ENCODE data around the gene KCNAB3.
"Not testable (repeated sequence)": the region's sequence is repeated elsewhere in the genome, so short reads cannot be mapped to it uniquely, and the experiment has no call there.

Gene KCNAB3

GRCh38 chr17:7929158-7930023, at the start of gene KCNAB3:
Gene KCNAB3 (minus strand): TSS chr17:7929856. CDS start chr17:7929435, 421 bp downstream.
- DNase-seq: no peak

- DNase-seq: no peak
These were observed 48.1 kb upstream of the KCNAB3 start for GRCh38 chr17:7977805-7978204.

GRCh38 chr17:7977039-7977438, 47.4 kb upstream of the KCNAB3 start:
- DNase-seq: no peak

GRCh38 chr17:7974638-7975131, 45.0 kb upstream of the KCNAB3 start:
- no peak for DNase-seq

- no peak for DNase-seq
These were observed 42.6 kb upstream of the KCNAB3 start for GRCh38 chr17:7972131-7972785.

GRCh38 chr17:7971651-7972050, 42.0 kb upstream of the KCNAB3 start:
- DNase-seq: no peak

- DNase-seq: no peak
These were observed 39.8 kb upstream of the KCNAB3 start for GRCh38 chr17:7969433-7969832.

- DNase-seq: no peak
These were observed 38.1 kb upstream of the KCNAB3 start for GRCh38 chr17:7967751-7968150.

- DNase-seq: no peak
These were observed 31.8 kb upstream of the KCNAB3 start for GRCh38 chr17:7961421-7961820.

GRCh38 chr17:7959503-7960253, 30.0 kb upstream of the KCNAB3 start:
- no peak for DNase-seq

- DNase-seq: no peak
These were observed 26.7 kb upstream of the KCNAB3 start for GRCh38 chr17:7956228-7956965.

GRCh38 chr17:7955414-7956227, 26.0 kb upstream of the KCNAB3 start:
- no peak for DNase-seq

GRCh38 chr17:7953266-7953665, 23.6 kb upstream of the KCNAB3 start:
- DNase-seq: not testable (repeated sequence)

- no peak for DNase-seq
These were observed 21.6 kb upstream of the KCNAB3 start for GRCh38 chr17:7951143-7951792.

- DNase-seq: no peak
These were observed 20.9 kb upstream of the KCNAB3 start for GRCh38 chr17:7950578-7950977.

- no peak for DNase-seq
These were observed 18.0 kb upstream of the KCNAB3 start for GRCh38 chr17:7947651-7948050.

- no peak for DNase-seq
These were observed 16.8 kb upstream of the KCNAB3 start for GRCh38 chr17:7946441-7946840.

- no peak for DNase-seq
These were observed 16.0 kb upstream of the KCNAB3 start for GRCh38 chr17:7945651-7946050.

- DNase-seq: no peak
These were observed 14.7 kb upstream of the KCNAB3 start for GRCh38 chr17:7944326-7944725.

GRCh38 chr17:7943291-7943690, 13.6 kb upstream of the KCNAB3 start:
- no peak for DNase-seq

- DNase-seq: no peak
These were observed 11.1 kb upstream of the KCNAB3 start for GRCh38 chr17:7940743-7941142.

Data from NCI-H524 (cell line).